Skin epidermis (tissue), 12 donors: ENCODE data around the gene CTF1.
"Not testable (repeated sequence)": the region's sequence is repeated elsewhere in the genome, so short reads cannot be mapped to it uniquely, and the experiment has no call there.

Experiments used
- H3K27ac ChIP-seq, 21 experiments: fragments of 200-600 bp; sonication (generic) in 11 of 21; one replicate each; pipeline ENCODE4 v1.5.0; 2020; ENCODE audit warnings: mild to moderate bottlenecking in 3 of 21, inconsistent platforms in 2 of 21, moderate library complexity in 2 of 21
- H3K4me3 ChIP-seq, 7 experiments: fragments of 200-600 bp; sonication (generic) in 2 of 7; one replicate each; pipeline ENCODE4 v1.5.0; 2020; ENCODE audit warnings: inconsistent platforms in 2 of 7, mild to moderate bottlenecking in 2 of 7, moderate library complexity in 1 of 7

The CTF1 gene

GRCh38 chr16:30925632-30925987, 29.2 kb downstream of the CTF1 start:
- no peak overlapping the region for H3K4me3 ChIP-seq
- peak overlapping the region in 4 of 21 experiments; percentile 86 to 94 (median 90) for H3K27ac ChIP-seq

- Histone ChIP-seq H3K27ac (no peak overlapping the region), H3K4me3 (no peak overlapping the region)
These were observed 29.8 kb downstream of the CTF1 start for GRCh38 chr16:30925995-30926811.

GRCh38 chr16:30926937-30927788, 30.7 kb downstream of the CTF1 start:
- Histone ChIP-seq H3K4me3 (peak overlapping the region in 4 of 7 experiments; percentile 2 to 35 (median 26)), H3K27ac (peak overlapping the region in 15 of 21 experiments; percentile 4 to 81 (median 67))

- peak overlapping the region in 4 of 7 experiments; percentile 2 to 35 (median 26) for H3K4me3 ChIP-seq
- H3K27ac ChIP-seq: peak overlapping the region in 15 of 21 experiments; percentile 4 to 81 (median 67)
These were observed 31.5 kb downstream of the CTF1 start for GRCh38 chr16:30927789-30928378.

GRCh38 chr16:30928390-30928789, 32.0 kb downstream of the CTF1 start:
- peak overlapping the region in 6 of 21 experiments; percentile 16 to 81 (median 43) for H3K27ac ChIP-seq
- H3K4me3 ChIP-seq: no peak overlapping the region

GRCh38 chr16:30929167-30929566, 32.8 kb downstream of the CTF1 start:
- peak overlapping the region in 1 of 21 experiments; percentile 16 for H3K27ac ChIP-seq
- H3K4me3 ChIP-seq: no peak overlapping the region

- Histone ChIP-seq H3K27ac (no peak overlapping the region), H3K4me3 (no peak overlapping the region)
These were observed 33.8 kb downstream of the CTF1 start for GRCh38 chr16:30930160-30930571.

- no peak overlapping the region for H3K4me3 ChIP-seq
- H3K27ac ChIP-seq: no peak overlapping the region
These were observed 34.7 kb downstream of the CTF1 start for GRCh38 chr16:30931068-30931650.

GRCh38 chr16:30934827-30935557, 38.6 kb downstream of the CTF1 start:
- Histone ChIP-seq H3K27ac (no peak overlapping the region), H3K4me3 (no peak overlapping the region)

- Histone ChIP-seq H3K27ac (peak overlapping the region in 3 of 21 experiments; percentile 2 to 49 (median 41)), H3K4me3 (no peak overlapping the region)
These were observed 41.3 kb downstream of the CTF1 start for GRCh38 chr16:30937692-30938091.

GRCh38 chr16:30939571-30939970, 43.2 kb downstream of the CTF1 start:
- peak overlapping the region in 2 of 21 experiments; percentile 23 to 25 for H3K27ac ChIP-seq
- not testable (repeated sequence) for H3K4me3 ChIP-seq

GRCh38 chr16:30941600-30942425, 45.4 kb downstream of the CTF1 start:
- H3K27ac ChIP-seq: peak overlapping the region in 9 of 21 experiments; percentile 9 to 66 (median 27)
- no peak overlapping the region for H3K4me3 ChIP-seq

GRCh38 chr16:30942426-30942806, 46.0 kb downstream of the CTF1 start:
- Histone ChIP-seq H3K27ac (peak overlapping the region in 7 of 21 experiments; percentile 9 to 66 (median 27)), H3K4me3 (no peak overlapping the region)

GRCh38 chr16:30944352-30944751, 47.9 kb downstream of the CTF1 start:
- no peak overlapping the region for H3K4me3 ChIP-seq

GRCh38 chr16:30946671-30947540, 50.5 kb downstream of the CTF1 start:
- Histone ChIP-seq H3K27ac (no peak overlapping the region), H3K4me3 (no peak overlapping the region)

More at GRCh38 chr16:30944352-30944751, 47.9 kb downstream of the CTF1 start:
- no peak overlapping the region for H3K27ac ChIP-seq

- Histone ChIP-seq H3K4me3 (no peak overlapping the region), H3K27ac (peak overlapping the region in 8 of 21 experiments; percentile 79 to 97 (median 92))
These were observed 51.1 kb downstream of the CTF1 start for GRCh38 chr16:30947541-30947858.
